ENCODE results near the gene TOP3A.

Gene TOP3A

GRCh38 chr17:18253947-18254821 is 60.6 kb downstream of the TOP3A start:
- DNase-seq (ENCODE audit: low spot score), result no peak

- no peak for DNase-seq (ENCODE audit: low spot score)
Observed at GRCh38 chr17:18253187-18253884, 61.5 kb downstream of the TOP3A start.

DNA sequence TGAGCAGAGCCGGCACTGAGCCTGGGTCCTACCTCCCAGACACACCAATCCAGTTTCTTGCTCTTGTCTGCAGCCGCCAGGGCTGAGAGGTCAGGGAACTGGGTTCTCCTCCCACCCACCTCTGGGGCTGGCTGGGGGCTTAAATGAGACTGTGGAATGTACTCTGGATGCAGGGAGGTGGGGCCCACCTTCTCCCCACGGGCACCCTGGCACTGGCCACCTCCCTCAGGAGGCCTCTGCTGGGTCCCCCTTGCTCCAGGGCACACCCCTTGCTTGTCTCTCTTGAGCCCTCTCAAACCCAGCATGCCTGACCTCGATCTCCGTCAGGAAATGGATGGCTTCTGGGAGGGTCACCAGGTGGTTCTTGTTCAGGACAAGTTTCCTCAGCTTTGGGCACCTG is 62.6 kb downstream of the TOP3A start:
- DNase-seq (ENCODE audit: low spot score), result no peak

GRCh38 chr17:18251204-18251603 is 63.6 kb downstream of the TOP3A start:
- DNase-seq (ENCODE audit: low spot score), result no peak

DNA sequence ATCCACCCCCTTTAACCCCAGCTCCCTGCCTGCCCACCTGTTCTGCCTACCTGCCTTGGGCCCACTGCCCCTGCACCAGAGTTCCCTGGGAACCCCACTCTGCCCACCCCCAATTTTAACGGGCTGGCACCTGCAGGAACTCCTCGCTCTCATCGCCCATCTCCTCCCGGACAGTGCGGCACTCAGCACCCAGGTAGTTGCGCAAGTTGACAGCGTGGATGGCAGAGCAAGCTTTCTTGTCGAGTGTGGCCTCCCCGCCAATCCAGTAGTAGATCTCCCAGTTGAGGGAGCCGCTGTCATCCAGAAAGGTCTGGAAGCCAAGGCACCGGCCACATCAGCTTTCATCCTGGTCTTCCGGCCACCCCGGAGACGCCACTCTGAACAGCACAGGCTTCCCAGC is 64.1 kb downstream of the TOP3A start:
- no peak for DNase-seq (ENCODE audit: low spot score)

GRCh38 chr17:18250259-18250658 is 64.5 kb downstream of the TOP3A start:
- no peak for DNase-seq (ENCODE audit: low spot score)

GRCh38 chr17:18248811-18249210 is 66.0 kb downstream of the TOP3A start:
- no peak for DNase-seq (ENCODE audit: low spot score)

- DNase-seq (ENCODE audit: low spot score), result peak; percentile 86
Observed at GRCh38 chr17:18248300-18248731, 66.5 kb downstream of the TOP3A start.

DNA sequence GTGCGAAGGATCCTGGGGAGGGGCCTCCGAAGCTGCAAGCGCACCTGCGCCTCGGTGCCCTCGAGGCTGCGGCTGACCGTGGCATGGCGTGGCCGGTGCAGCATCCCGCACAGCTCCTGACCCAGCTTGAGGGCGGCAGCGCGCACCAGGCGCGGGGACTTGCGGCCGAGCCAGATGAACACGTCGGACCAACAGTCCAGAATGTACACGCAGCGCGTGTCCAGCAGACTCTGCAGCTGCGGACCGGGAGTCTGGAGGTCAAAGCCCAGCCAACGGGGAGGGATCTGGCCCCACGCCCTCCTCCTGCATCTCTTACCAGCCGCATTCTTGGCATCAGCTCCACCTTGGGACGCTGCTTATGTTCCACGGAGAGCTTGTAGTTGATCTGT is 67.2 kb downstream of the TOP3A start:
- DNase-seq (ENCODE audit: low spot score), result no peak

- no peak for DNase-seq (ENCODE audit: low spot score)
Observed at GRCh38 chr17:18246880-18247612, 67.7 kb downstream of the TOP3A start.

DNA sequence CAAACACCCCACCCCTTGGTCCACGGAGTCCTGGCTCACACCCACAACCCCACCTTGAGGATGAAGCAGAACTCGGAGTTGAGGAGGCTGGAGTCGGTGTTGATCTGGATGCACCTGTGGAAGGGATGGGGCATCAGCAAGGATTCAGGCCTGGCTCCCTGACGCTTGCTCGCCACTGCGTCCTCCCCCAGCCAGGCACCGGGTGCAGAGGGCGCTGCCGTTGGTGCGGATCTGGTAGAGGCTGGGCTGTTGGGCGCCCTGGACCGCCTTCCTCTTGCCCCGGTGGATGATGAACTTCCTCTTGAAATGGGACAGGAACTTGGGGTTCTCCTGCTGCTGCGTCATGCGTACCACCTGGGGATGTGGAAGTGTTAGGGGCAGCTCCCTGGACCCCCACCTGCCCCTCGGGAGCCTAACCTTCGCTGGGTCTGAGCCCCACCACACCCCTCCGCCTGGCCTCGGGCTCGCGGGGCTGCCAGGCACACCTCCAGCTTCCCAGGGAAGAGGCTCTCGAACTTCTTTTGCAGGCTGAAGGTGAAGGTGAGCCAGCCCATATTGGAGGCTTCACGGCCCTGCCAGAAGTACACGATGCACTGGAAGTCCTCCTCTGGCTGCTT is 68.6 kb downstream of the TOP3A start:
- no peak for DNase-seq (ENCODE audit: low spot score)

DNA sequence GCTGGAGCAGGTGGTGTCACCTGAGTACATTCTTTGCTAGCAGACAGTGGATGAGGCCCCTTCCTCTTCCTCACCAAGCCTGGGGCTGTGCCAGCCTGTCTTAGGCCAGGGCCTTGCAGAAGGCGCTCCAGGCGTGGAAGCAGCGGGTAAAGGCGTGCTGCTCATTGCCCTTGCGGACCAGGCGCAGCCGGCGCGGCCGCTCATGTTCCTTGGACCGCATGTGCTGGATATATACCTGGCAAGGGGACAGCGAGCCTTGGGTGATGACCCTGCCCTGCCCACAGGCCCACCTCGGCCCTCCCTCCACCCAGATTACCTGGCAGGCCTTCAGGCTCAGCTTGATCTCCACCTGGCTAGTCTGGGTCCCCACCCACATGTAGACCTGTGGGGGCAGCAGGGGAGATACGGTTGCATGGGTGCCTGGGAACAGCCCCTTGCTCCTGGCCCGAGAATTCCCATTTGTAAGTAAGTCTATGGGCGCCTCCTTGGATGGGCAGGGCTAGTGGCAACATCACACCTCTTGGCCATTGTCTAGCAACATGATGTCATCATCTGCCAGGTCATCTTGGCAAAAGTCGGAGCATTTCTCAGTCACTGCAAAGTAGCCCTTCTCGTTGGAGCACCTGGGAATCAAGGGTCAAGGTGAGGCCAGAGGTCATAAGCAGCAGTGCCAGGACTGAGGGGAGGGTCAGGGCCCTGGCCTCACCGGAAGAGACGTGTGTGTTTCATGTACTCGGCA is 69.6 kb downstream of the TOP3A start:
- no peak for DNase-seq (ENCODE audit: low spot score)

DNA sequence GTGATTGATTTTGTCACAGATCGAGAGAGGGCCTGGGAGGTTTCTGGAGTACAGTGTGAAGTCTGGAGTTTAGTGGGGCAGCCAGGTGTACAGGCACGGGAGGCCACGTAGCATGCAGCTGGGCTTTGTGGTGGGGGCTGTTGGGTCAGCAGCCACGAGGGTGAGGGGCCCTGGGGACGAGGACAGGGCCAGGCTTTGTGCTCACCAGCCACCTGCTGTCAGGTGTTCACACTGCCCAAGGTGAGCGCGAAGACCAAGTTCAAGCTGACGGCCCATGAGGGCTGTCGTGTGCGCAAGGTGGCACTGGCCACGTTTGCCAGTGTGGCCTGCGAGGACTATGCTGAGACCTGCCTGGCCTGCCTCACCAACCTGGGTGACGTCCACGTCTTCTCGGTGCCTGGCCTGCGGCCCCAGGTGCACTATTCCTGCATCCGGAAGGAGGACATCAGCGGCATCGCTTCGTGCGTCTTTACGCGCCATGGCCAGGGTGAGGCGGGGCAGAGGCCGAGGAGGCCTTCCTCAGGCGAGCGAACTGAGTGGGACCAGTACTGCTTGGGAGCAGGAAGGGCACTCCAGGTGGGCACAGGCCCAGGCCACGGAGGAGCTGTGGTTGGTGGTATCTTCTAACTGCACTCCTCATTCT is 73.4 kb downstream of the TOP3A start:
- no peak for DNase-seq (ENCODE audit: low spot score)

DNA sequence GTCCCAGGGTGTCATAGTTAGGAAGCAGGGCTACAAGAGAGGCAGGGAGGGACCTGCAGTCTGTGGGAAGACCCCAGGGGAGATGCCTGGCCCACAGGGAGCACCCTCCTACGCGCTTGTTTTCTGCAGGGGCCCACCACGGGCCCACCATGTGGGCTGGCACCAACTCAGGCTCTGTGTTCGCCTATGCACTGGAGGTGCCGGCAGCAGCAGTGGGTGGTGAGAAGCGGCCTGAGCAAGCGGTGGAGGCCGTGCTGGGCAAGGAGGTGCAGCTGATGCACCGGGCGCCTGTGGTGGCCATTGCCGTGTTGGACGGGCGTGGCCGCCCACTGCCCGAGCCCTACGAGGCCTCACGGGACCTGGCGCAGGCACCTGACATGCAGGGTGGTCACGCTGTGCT is 74.3 kb downstream of the TOP3A start:
- no peak for DNase-seq (ENCODE audit: low spot score)

DNA sequence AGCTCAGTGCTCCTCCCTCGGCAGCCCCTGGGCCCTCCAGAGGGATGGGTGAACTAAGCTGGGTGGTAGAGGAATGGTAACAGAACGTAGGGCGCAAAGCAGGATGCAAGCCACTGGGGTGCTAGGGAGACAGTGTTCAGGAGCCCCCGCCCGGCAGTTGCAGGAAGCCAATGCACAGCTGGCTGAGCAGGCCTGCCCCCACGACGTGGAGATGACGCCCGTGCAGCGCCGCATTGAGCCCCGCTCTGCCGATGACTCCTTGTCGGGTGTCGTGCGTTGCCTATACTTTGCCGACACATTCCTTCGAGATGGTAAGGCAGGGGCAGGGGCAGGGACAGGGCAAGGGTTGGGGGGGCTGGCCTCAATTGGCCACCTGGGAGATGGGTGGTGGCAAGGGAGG is 76.5 kb downstream of the TOP3A start:
- DNase-seq (ENCODE audit: low spot score), result no peak

DNA sequence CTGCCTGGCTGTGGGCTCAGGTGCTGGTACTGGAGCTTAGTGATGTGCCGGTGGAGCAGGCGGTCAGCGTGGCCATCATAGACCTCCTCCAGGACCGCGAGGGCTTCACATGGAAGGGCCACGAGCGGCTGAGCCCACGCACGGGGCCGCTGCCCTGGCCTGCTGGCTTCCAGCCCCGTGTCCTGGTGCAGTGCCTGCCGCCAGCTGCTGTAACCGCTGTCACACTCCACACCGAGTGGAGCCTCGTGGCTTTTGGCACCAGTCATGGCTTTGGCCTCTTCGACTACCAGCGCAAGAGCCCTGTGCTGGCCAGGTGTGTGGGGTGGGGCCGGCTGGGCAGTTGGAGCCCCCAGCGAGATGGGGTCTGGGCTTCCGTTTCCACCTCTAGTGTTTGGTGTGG is 77.3 kb downstream of the TOP3A start:
- DNase-seq (ENCODE audit: low spot score), result no peak

DNA sequence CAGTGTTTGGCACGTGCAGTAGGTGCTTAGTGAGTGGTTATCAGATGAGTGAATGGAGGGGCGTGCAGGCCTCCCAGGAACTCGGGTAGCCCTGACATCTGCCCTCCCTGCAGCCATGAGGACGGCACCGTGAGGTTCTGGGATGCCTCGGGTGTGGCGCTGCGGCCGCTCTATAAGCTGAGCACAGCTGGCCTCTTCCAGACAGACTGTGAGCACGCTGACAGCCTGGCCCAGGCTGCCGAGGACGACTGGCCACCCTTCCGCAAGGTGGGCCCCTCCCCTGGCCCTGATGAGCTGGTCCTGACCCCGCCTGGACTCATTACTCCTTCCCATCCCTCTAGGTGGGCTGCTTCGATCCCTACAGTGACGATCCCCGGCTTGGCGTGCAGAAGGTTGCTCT is 78.3 kb downstream of the TOP3A start:
- no peak for DNase-seq (ENCODE audit: low spot score)

GRCh38 chr17:18235743-18236256 is 79.0 kb downstream of the TOP3A start:
- no peak for DNase-seq (ENCODE audit: low spot score)

- no peak for DNase-seq (ENCODE audit: low spot score)
Observed at GRCh38 chr17:18234853-18235380, 79.9 kb downstream of the TOP3A start.

GRCh38 chr17:18233803-18234518 is 80.8 kb downstream of the TOP3A start:
- DNase-seq (ENCODE audit: low spot score), result no peak
